ENCODE data around the gene SIPA1L3.

SIPA1L3 gene

GRCh38 chr19:38211151-38211591, 304.2 kb downstream of the SIPA1L3 start:
- peak overlapping the region; percentile 76 for H3K4ac ChIP-seq (ENCODE audit: low read length)
- peak overlapping the region; percentile 86 for H3K4me2 ChIP-seq (ENCODE audit: insufficient read depth, low read length, poor library complexity, severe bottlenecking)
- no peak overlapping the region for H3K23ac ChIP-seq (ENCODE audit: low read depth, low read length, poor library complexity)
- peak overlapping the region; percentile 93 for H4K91ac ChIP-seq (ENCODE audit: low read depth, low read length, poor library complexity)
- H2AFZ ChIP-seq (ENCODE audit: low read length) = peak overlapping the region; percentile 84
- no peaks in the 10 kb centered on the region for H3K9me3 ChIP-seq (replicated peaks in 1 of 2; ENCODE audit: control insufficient read depth in 2 of 2, insufficient read depth in 1 of 2, low read depth in 1 of 2, low read length in 2 of 2)
- H4K8ac ChIP-seq (ENCODE audit: low read depth, low read length) = no peak overlapping the region
- WGBS, 2 donors (ENCODE audit: extremely low coverage in 2 of 2, insufficient read length in 2 of 2, insufficient replicate concordance in 1 of 2) = no CpG with 5 or more reads among the region's 27 CpGs
- peak overlapping the region; percentile 98 for H2BK5ac ChIP-seq (ENCODE audit: low read length)
- H2AK5ac ChIP-seq (ENCODE audit: low read depth, low read length) = peak overlapping the region; percentile 97
- H3K36me3 ChIP-seq (replicated peaks in 1 of 2; ENCODE audit: control insufficient read depth in 2 of 2, insufficient read depth in 2 of 2, low read length in 2 of 2) = peaks cover 6 to 28% of the 10 kb centered on the region in 2 donors
- H3K14ac ChIP-seq (ENCODE audit: low read length) = no peak overlapping the region
- peak overlapping the region; percentile 96 for H3K9ac ChIP-seq (ENCODE audit: low read depth, low read length, poor library complexity)
- H3K27ac ChIP-seq (replicated peaks; ENCODE audit: low read length) = peak overlapping the region; percentile 96
- H2BK15ac ChIP-seq (ENCODE audit: low read length) = peak overlapping the region; percentile 99
- H3K27me3 ChIP-seq (ENCODE audit: control insufficient read depth in 3 of 3, insufficient read depth in 3 of 3, low read depth in 1 of 3, low read length in 3 of 3) = no peaks in the 10 kb centered on the region
- H3K79me1 ChIP-seq (ENCODE audit: low read depth, low read length) = peaks cover 6% of the 10 kb centered on the region
- peak overlapping the region in 1 of 2 donors; percentile 68 for H3K4me3 ChIP-seq (ENCODE audit: low read length in 2 of 2)
- peak overlapping the region; percentile 100 for H3K18ac ChIP-seq (ENCODE audit: low read length)
- peak overlapping the region; percentile 98 for H2BK120ac ChIP-seq (ENCODE audit: low read depth, low read length)
- peaks cover 30 to 40% of the 10 kb centered on the region in 2 donors for H3K4me1 ChIP-seq (ENCODE audit: control insufficient read depth in 2 of 2, insufficient read depth in 1 of 2, low read depth in 1 of 2, low read length in 2 of 2)
- no peak overlapping the region for H2BK12ac ChIP-seq (ENCODE audit: low read length)
- DNase-seq (ENCODE audit: low spot score) = peak; percentile 32

- H3K4me3 ChIP-seq (ENCODE audit: low read length in 2 of 2) = no peak overlapping the region
- no peak overlapping the region for H2AFZ ChIP-seq (ENCODE audit: low read length)
- peaks cover 6 to 32% of the 10 kb centered on the region in 2 donors for H3K36me3 ChIP-seq (replicated peaks in 1 of 2; ENCODE audit: control insufficient read depth in 2 of 2, insufficient read depth in 2 of 2, low read length in 2 of 2)
- no CpG with 5 or more reads among the region's 15 CpGs for WGBS, 2 donors (ENCODE audit: extremely low coverage in 2 of 2, insufficient read length in 2 of 2, insufficient replicate concordance in 1 of 2)
- H3K14ac ChIP-seq (ENCODE audit: low read length) = no peak overlapping the region
- H3K4ac ChIP-seq (ENCODE audit: low read length) = no peak overlapping the region
- peak overlapping the region; percentile 78 for H2BK15ac ChIP-seq (ENCODE audit: low read length)
- H3K27ac ChIP-seq (replicated peaks; ENCODE audit: low read length) = no peak overlapping the region
- peaks cover 6% of the 10 kb centered on the region for H3K79me1 ChIP-seq (ENCODE audit: low read depth, low read length)
- peaks cover 26 to 37% of the 10 kb centered on the region in 2 donors for H3K4me1 ChIP-seq (ENCODE audit: control insufficient read depth in 2 of 2, insufficient read depth in 1 of 2, low read depth in 1 of 2, low read length in 2 of 2)
- H2AK5ac ChIP-seq (ENCODE audit: low read depth, low read length) = peak overlapping the region; percentile 81
- no peak overlapping the region for H2BK5ac ChIP-seq (ENCODE audit: low read length)
- H3K4me2 ChIP-seq (ENCODE audit: insufficient read depth, low read length, poor library complexity, severe bottlenecking) = no peak overlapping the region
- H3K23ac ChIP-seq (ENCODE audit: low read depth, low read length, poor library complexity) = no peak overlapping the region
- peak; percentile 29 for DNase-seq (ENCODE audit: low spot score)
- H4K91ac ChIP-seq (ENCODE audit: low read depth, low read length, poor library complexity) = no peak overlapping the region
- H3K9me3 ChIP-seq (replicated peaks in 1 of 2; ENCODE audit: control insufficient read depth in 2 of 2, insufficient read depth in 1 of 2, low read depth in 1 of 2, low read length in 2 of 2) = no peaks in the 10 kb centered on the region
- H4K8ac ChIP-seq (ENCODE audit: low read depth, low read length) = no peak overlapping the region
- H2BK12ac ChIP-seq (ENCODE audit: low read length) = no peak overlapping the region
- peak overlapping the region; percentile 72 for H2BK120ac ChIP-seq (ENCODE audit: low read depth, low read length)
- peak overlapping the region; percentile 3 for H3K9ac ChIP-seq (ENCODE audit: low read depth, low read length, poor library complexity)
- no peaks in the 10 kb centered on the region for H3K27me3 ChIP-seq (ENCODE audit: control insufficient read depth in 3 of 3, insufficient read depth in 3 of 3, low read depth in 1 of 3, low read length in 3 of 3)
- peak overlapping the region; percentile 70 for H3K18ac ChIP-seq (ENCODE audit: low read length)
These were observed 304.8 kb downstream of the SIPA1L3 start for GRCh38 chr19:38211766-38212165.

GRCh38 chr19:38213469-38213868, 306.5 kb downstream of the SIPA1L3 start:
- Histone ChIP-seq H2AFZ (ENCODE audit: low read length) (no peak overlapping the region), H3K18ac (ENCODE audit: low read length) (peak overlapping the region; percentile 83), H2BK5ac (ENCODE audit: low read length) (no peak overlapping the region), H3K4me1 (ENCODE audit: control insufficient read depth in 2 of 2, insufficient read depth in 1 of 2, low read depth in 1 of 2, low read length in 2 of 2) (peaks cover 23 to 37% of the 10 kb centered on the region in 2 donors), H4K8ac (ENCODE audit: low read depth, low read length) (no peak overlapping the region), H3K9ac (ENCODE audit: low read depth, low read length, poor library complexity) (peak overlapping the region; percentile 77), H2BK15ac (ENCODE audit: low read length) (peak overlapping the region; percentile 79), H2BK120ac (ENCODE audit: low read depth, low read length) (peak overlapping the region; percentile 94), H3K4ac (ENCODE audit: low read length) (no peak overlapping the region), H2BK12ac (ENCODE audit: low read length) (no peak overlapping the region), H3K4me3 (ENCODE audit: low read length in 2 of 2) (no peak overlapping the region), H3K36me3 (replicated peaks in 1 of 2; ENCODE audit: control insufficient read depth in 2 of 2, insufficient read depth in 2 of 2, low read length in 2 of 2) (peaks cover 7 to 48% of the 10 kb centered on the region in 2 donors), H3K27ac (replicated peaks; ENCODE audit: low read length) (no peak overlapping the region), H3K4me2 (ENCODE audit: insufficient read depth, low read length, poor library complexity, severe bottlenecking) (no peak overlapping the region), H2AK5ac (ENCODE audit: low read depth, low read length) (peak overlapping the region; percentile 97), H3K9me3 (replicated peaks in 1 of 2; ENCODE audit: control insufficient read depth in 2 of 2, insufficient read depth in 1 of 2, low read depth in 1 of 2, low read length in 2 of 2) (no peaks in the 10 kb centered on the region), H3K27me3 (ENCODE audit: control insufficient read depth in 3 of 3, insufficient read depth in 3 of 3, low read depth in 1 of 3, low read length in 3 of 3) (no peaks in the 10 kb centered on the region), H4K91ac (ENCODE audit: low read depth, low read length, poor library complexity) (no peak overlapping the region), H3K14ac (ENCODE audit: low read length) (no peak overlapping the region), H3K79me1 (ENCODE audit: low read depth, low read length) (peaks cover 6% of the 10 kb centered on the region), H3K23ac (ENCODE audit: low read depth, low read length, poor library complexity) (peak overlapping the region; percentile 65)
- WGBS, 2 donors (ENCODE audit: extremely low coverage in 2 of 2, insufficient read length in 2 of 2, insufficient replicate concordance in 1 of 2) = no CpG with 5 or more reads among the region's 23 CpGs
- DNase-seq (ENCODE audit: low spot score) = no peak

- no CpG with 5 or more reads among the region's 24 CpGs for WGBS, 2 donors (ENCODE audit: extremely low coverage in 2 of 2, insufficient read length in 2 of 2, insufficient replicate concordance in 1 of 2)
- H2AK5ac ChIP-seq (ENCODE audit: low read depth, low read length) = peak overlapping the region; percentile 97
- no peaks in the 10 kb centered on the region for H3K9me3 ChIP-seq (replicated peaks in 1 of 2; ENCODE audit: control insufficient read depth in 2 of 2, insufficient read depth in 1 of 2, low read depth in 1 of 2, low read length in 2 of 2)
- H3K23ac ChIP-seq (ENCODE audit: low read depth, low read length, poor library complexity) = peak overlapping the region; percentile 23
- no peak overlapping the region for H3K9ac ChIP-seq (ENCODE audit: low read depth, low read length, poor library complexity)
- peak overlapping the region; percentile 83 for H3K18ac ChIP-seq (ENCODE audit: low read length)
- no peak overlapping the region for H3K27ac ChIP-seq (replicated peaks; ENCODE audit: low read length)
- H3K36me3 ChIP-seq (replicated peaks in 1 of 2; ENCODE audit: control insufficient read depth in 2 of 2, insufficient read depth in 2 of 2, low read length in 2 of 2) = peaks cover 9 to 54% of the 10 kb centered on the region in 2 donors
- no peak overlapping the region for H2BK12ac ChIP-seq (ENCODE audit: low read length)
- no peaks in the 10 kb centered on the region for H3K27me3 ChIP-seq (ENCODE audit: control insufficient read depth in 3 of 3, insufficient read depth in 3 of 3, low read depth in 1 of 3, low read length in 3 of 3)
- no peak overlapping the region for H3K14ac ChIP-seq (ENCODE audit: low read length)
- peaks cover 20 to 34% of the 10 kb centered on the region in 2 donors for H3K4me1 ChIP-seq (ENCODE audit: control insufficient read depth in 2 of 2, insufficient read depth in 1 of 2, low read depth in 1 of 2, low read length in 2 of 2)
- H2BK120ac ChIP-seq (ENCODE audit: low read depth, low read length) = peak overlapping the region; percentile 94
- peak overlapping the region in 1 of 2 donors; percentile 37 for H3K4me3 ChIP-seq (ENCODE audit: low read length in 2 of 2)
- H3K79me1 ChIP-seq (ENCODE audit: low read depth, low read length) = peaks cover 6% of the 10 kb centered on the region
- H2AFZ ChIP-seq (ENCODE audit: low read length) = no peak overlapping the region
- H3K4ac ChIP-seq (ENCODE audit: low read length) = no peak overlapping the region
- no peak overlapping the region for H4K91ac ChIP-seq (ENCODE audit: low read depth, low read length, poor library complexity)
- H2BK15ac ChIP-seq (ENCODE audit: low read length) = peak overlapping the region; percentile 79
- no peak overlapping the region for H2BK5ac ChIP-seq (ENCODE audit: low read length)
- no peak overlapping the region for H4K8ac ChIP-seq (ENCODE audit: low read depth, low read length)
- DNase-seq (ENCODE audit: low spot score) = no peak
- no peak overlapping the region for H3K4me2 ChIP-seq (ENCODE audit: insufficient read depth, low read length, poor library complexity, severe bottlenecking)
These were observed 307.1 kb downstream of the SIPA1L3 start for GRCh38 chr19:38213911-38214625.

Measured in neuronal stem cell (in vitro differentiated cells).